GM12873 (cell line): Measurements from ENCODE around the gene MYH15.

ENCODE experiments used
- CTCF ChIP-seq: IDR thresholded peaks from 2 replicates; pipeline ENCODE4 v1.5.1; 2012; ENCODE audit warnings: low read depth, mild to moderate bottlenecking, moderate library complexity, low read length, control low read depth; ENCODE audit not compliant: insufficient read depth; ENCODE audit errors: missing control alignments

The MYH15 gene

GRCh38 chr3:108447096-108447847 is 63.1 kb downstream of the MYH15 start:
- no peak for TF ChIP-seq CTCF

- TF ChIP-seq CTCF, result no peak
Measured at GRCh38 chr3:108442281-108442680, 68.1 kb downstream of the MYH15 start.

GRCh38 chr3:108441518-108441917 is 68.9 kb downstream of the MYH15 start:
- no peak for TF ChIP-seq CTCF

GRCh38 chr3:108441071-108441507 is 69.3 kb downstream of the MYH15 start:
- no peak for TF ChIP-seq CTCF

- TF ChIP-seq CTCF, result no peak
Measured at GRCh38 chr3:108438542-108438941, 71.9 kb downstream of the MYH15 start.

- TF ChIP-seq CTCF, result no peak
Measured at GRCh38 chr3:108437439-108437838, 73.0 kb downstream of the MYH15 start.

GRCh38 chr3:108433928-108434327 is 76.5 kb downstream of the MYH15 start:
- no peak for TF ChIP-seq CTCF
